IPS-11a (cell line): ENCODE measurements around the gene SMYD2.

Experiments
- H3K4me3 ChIP-seq: one replicate; pipeline ENCODE4 v1.5.1; 2013; ENCODE audit warnings: low read depth, low read length, control low read depth

SMYD2 gene

DNA sequence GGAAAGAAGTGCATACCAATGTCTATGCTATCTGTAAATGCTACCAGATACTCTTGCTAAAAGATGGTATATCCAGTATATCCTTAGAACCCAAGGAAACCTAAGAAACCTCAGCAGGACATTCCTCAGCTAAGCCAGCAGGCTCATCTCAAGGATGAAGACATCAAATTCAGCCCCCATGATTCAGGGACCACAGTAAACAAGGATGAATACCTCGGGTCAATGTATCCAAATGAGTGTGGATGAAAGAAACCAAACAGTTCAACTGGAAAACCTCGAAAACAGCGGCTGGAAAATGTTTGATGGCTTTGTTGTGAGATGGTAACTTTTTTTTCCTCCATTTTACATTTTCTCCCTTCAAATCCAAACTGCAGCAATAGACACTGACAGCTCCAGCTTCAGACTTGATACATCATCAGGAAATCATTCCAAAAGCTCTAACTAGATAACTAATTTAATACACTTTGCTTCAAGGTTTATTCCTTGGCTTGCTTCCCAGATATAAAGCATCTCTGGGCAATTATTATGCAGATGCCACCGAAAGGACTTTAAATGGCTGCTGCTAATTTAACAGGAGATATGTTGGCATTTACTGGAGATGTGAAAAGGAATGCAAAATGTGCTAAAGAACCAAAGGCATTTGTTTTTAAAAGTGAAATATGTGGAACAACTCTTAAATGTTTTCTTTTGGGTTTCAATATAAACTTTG lies 73.6 kb downstream of the SMYD2 start:
- H3K4me3 ChIP-seq: no peak overlapping the region

DNA sequence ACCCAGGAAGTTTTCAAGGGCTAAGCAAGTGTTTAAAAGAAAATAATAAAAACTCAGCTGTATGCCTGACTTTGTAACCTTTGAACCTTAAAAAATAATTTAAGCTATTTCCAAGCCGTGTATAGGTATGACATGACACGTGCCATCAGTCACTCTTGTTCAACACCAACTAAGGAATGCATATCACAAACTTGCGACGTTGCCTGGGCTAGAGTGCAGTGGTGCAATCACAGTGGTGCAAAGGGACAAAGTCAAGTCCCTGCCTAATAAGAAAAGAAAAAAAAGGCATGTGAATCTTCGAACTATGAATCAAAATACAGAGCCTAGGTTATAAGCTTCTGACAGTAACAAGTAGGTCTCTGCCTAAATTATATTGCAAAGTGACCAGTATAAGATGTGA lies 79.2 kb downstream of the SMYD2 start:
- H3K4me3 ChIP-seq: no peak overlapping the region

DNA sequence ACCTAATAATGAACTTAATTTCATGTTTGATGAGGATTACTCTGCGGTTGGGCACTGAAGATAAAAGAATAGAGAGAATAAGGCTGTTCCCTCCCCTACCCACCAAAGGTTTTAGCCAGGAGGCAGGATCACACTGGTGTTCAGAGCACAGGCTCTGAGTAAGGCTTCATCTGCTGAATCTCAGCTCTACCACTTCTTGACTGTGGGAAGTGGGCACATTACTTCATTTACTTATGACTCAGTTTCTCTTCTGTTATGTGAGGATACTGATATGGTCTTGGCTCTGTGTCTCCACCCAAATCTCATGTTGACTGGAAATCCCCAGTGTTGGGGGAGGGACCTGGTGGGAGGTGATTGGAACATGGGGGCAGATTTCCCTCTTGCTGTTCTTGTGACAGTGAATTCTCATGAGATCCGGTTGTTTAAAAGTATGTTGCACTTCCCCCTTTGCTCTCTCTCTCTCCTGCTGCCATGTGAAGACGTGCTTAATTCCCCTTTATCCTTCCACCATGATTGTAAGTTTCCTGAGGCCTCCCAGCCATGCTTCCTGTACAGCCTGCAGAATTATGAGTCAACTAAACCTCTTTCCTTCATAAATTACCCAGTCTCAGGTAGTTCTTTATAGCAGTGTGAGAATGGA lies 79.7 kb downstream of the SMYD2 start:
- no peak overlapping the region for H3K4me3 ChIP-seq

DNA sequence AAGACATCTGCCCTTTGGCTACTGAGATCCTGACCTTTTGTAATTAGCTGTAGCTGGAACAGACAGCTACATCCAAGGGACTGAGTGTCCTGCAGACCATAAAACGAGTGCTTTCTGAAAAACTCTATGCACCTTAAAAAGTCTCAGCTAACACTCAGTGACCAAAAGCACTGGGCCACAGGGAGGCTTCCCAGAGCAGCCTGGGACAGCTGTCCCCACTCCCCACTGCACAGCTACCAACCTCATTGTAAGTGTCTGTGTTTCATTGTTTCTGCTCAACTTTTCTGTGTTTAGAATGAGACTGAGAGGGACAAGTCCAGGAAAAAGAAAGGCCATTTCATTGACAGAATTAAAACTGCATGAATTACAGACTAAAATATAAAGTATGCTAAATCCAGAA lies 80.7 kb downstream of the SMYD2 start:
- no peak overlapping the region for H3K4me3 ChIP-seq

DNA sequence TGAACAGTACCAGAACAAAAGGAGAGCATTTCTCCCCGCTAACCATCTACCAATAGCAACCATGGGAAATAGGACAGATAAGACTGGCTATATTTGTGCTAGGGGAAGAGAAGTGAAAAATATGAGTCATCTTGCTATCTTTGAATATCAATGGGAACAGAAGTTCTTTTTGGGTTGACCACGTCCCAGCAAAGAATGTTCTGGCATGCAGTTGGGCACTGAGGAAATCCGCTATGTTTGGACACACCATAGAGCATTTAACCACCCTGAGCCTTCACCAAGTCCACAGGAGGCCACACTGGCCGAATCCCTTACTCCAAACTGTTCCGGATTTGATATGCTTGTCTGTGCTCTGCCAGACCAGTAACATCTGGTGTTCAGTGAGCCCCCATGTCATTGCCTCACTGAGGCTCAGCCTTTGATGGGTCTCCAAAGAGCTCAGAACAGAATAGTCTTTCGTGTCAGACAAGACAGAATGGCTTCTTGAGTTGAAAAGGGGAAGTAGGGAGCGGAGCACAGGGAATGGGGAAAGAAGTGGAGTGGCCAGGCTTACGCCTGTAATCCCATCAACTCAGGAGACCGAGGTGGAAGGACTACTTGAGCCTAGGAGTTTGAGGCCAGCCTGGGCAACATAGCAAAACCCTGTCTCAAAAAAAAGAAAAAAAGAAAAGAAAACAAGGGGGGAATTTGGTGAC lies 81.4 kb downstream of the SMYD2 start:
- no peak overlapping the region for H3K4me3 ChIP-seq

DNA sequence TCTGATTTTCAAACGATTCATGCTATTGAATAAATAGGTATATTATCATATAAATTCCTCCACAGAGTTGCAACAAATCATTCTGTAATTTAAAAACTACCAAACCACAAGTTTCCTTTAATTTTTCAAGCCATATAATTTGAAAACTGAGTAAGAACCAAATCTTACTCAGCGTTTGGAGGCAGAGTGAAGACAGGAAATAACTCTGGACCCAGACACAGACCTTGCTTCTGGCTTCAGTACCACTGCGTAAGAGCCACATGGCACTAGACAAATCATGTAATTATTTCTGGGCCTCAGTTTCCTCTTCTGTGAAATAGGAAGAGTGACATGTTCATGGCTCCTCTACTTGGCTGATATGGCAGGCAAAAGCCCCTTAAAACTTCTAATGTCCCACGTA lies 82.4 kb downstream of the SMYD2 start:
- H3K4me3 ChIP-seq: no peak overlapping the region

DNA sequence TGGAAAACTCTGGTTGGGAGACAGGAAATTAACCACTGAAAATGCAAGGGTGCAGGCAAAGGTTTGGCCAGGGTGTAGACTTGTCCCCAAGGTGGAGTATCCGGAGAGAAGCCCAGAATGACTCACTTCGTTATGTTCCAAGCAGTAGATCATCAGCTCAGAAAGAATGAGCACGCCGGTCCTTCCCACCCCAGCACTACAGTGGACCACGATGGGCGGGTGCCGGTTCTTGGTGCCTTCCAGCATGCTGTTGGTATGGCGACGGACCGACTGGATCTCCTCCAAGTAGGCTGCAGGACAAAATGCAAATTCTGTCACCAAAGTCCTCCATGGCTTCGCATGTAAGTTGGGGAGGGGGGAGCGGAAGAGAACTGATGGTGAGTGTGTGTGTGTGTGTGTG lies 83.4 kb downstream of the SMYD2 start:
- H3K4me3 ChIP-seq: no peak overlapping the region

DNA sequence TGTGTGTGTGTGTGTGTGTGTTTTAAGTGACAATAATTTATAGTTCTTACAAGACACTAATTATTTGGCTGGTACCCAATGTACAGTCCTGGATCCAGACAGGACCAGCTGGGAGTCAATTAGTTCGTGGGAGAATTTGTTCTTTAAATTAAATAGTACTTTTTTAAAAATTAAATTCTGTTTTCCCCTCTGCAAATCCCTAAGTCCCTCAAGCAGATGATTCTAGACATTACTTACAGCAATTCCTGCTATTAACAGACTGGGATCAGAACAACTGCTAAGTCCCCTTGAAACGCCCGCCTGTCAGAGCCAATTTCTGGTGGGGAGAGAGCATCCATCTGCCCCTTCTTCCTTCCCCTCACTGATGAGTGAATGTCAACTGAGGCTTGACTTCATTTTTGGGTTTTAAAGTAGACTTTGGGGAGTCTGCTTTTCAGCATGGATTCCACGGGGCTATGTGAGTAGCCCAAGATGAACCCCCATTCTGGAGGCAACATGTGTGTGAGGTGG lies 83.9 kb downstream of the SMYD2 start:
- H3K4me3 ChIP-seq: no peak overlapping the region

DNA sequence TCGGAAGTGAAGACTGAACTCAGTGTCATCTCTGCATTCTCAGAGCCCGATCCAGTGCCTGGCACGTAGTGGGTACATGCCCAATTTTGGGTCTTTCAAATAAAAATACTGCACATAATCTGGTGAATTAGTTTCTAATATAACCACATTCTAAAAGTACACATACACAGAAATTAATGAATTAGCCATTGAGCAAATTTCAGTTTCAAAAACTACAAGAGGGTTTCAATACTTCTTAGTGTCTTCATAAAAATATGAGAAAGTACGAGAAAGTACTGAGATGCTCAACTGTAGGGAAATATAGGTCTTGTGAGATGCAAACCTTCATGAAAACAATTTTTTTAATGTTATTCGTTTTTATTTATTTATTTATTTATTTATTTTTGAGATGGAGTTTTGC lies 86.9 kb downstream of the SMYD2 start:
- no peak overlapping the region for H3K4me3 ChIP-seq

DNA sequence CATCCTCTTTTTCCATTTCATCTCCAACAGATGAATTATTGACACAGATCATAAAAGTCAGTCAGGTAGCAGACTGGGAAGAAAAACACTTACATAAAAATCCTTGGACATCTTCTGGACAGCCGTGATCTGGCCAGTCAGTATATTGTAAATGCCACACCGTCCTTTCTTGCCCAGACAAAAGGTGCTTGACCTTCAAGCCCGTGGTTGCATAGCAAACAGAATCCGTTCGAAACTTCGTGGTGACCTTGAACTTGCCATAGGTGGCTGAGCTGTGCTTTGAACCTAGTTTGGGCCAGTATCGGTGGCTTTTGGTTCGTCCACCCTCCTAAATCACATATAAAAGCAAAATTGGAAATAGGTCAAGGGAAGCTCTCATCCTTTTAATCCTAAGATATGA lies 88.4 kb downstream of the SMYD2 start:
- H3K4me3 ChIP-seq: no peak overlapping the region

DNA sequence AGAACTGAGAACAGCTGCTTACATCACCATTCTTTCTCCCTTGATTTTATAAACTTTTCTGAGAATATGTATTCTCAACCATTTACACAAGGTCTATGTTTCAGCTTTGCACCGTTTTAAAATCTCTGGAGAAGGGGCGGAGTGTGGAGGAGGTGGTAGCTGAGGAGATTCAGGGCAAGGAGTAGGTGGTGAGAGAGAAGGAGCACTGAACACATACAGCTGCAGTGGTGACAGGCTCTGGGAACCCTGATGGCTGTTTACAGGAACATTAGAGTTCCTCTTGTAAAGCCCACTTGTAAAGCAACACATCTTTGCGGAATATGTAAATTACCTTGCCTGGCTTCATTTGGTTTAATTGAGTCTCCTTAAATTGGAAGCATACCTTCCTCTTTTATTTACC lies 89.7 kb downstream of the SMYD2 start:
- H3K4me3 ChIP-seq: no peak overlapping the region

DNA sequence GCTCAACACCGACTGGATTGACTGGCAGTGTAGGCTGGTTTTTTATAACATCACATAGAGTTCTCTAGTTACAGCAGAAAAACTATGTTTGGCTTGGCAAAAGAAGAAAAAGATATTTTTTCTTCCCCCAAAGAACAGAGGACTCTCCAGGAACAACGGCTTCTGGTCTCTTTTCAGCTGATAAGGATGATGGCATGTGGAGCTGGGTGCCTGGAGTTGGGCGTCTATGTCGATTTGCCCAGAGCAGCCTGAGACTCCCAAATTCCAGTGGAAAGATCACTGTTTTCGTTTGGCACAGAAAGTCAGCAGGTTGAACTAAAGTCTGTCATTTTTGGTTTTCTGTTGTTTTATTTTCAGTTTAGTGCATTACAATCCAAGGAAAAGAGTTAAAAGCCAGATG lies 91.1 kb downstream of the SMYD2 start:
- no peak overlapping the region for H3K4me3 ChIP-seq

DNA sequence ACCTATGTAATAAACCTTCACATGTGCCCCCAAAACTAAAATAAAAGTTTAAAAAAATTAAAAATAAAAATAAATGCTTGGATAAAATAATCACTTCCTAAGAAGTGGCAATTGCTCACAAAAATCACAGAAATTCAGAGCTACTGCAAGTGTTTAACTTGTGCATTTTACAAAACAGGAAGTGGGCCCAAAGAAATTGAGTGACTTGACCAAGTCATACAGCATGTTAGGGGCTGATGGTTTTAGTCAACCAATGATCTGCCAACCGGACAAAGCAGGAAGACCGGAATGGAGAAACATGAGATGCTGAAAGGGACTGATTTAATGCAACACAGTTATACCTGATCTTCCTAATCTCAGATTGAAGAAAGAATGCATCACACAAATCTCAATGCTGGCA lies 96.5 kb downstream of the SMYD2 start:
- no peak overlapping the region for H3K4me3 ChIP-seq

DNA sequence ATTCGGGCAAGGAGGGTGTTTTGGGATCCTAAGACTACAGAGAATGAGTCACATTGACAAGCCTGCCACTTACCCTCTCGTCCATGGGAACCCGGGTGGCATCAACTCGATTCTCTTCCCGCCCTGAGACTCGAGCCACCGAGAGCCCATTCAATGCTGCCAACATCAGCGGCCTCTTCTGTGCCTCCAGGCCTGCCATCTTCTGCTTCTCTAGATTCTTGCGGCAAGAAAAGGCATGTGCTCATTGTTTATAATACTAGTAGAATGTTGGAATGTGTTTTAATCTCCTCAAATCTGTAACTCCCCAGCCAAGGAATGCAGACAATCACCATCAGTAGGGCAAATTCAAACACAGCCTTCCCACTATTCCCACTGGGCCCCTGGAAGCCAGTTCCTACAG lies 96.9 kb downstream of the SMYD2 start:
- H3K4me3 ChIP-seq: no peak overlapping the region

DNA sequence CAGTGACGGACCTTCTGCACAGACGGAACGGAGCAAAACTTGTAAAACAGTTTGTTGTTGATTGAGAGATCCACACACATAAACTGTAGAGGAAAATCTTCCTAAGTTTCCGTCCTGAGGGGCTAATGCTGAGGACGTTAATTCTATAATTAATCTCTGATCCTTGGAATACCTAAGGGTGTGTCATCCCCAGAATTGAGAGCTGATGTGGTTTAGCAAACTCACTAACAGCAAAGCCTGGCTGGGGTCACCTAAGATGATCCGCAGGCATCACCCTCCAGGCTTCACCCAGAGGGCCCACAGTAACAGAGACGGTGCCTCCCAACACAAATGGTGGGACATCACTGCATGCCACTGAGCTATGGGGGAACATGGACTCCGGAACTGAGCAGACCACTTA lies 97.5 kb downstream of the SMYD2 start:
- no peak overlapping the region for H3K4me3 ChIP-seq

DNA sequence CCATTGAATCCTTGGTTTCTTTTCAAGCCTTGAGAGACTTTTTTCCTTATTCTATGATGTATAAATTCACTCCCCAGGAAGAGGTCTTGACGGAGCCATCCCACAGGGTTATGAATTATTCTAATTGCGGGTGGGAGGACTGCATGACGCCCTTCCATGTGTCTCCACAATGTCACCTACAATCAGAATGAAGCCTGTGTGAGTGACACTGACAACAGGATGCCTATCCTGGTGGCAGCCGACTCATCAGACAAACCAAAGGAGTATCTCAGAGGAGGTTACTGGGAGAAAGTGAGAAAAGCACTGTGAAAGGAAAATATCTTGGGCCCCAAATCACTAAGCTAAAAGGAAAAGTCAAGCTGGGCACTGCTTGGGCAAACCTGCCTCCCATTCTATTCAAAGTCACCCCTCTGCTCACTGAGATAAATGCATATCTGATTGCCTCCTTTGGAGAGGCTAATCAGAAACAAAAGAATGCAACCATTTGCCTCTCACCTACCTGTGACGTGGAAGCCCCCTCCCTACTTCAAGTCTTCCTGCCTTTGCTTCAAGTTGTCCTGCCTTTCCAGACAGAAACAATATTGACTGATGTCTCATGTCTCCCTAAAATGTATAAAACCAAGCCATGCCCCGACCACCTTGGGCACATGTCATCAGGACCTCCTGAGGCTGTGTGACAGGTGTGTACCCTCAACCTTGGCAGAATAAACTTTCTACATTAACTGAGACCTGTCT lies 98.4 kb downstream of the SMYD2 start:
- H3K4me3 ChIP-seq: no peak overlapping the region

DNA sequence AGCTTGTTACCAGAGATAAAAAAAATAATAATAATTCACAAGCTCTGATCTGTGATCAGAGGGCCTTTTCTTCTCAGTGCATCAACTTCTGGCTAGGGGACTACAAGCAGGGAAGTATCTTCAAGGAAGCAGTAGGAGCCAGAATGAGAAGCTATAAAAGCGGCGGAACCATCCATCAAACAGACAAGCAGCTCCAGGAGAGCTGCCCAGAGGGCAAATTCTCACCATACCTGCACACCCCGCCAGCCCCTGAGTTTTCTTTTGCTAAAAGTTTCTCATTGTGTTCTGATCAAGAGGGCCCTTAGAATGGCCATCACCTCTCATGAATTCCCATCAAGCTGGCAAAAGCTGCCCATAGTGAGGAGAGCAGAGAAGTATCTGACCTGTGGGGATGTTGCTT lies 99.4 kb downstream of the SMYD2 start:
- H3K4me3 ChIP-seq: no peak overlapping the region

DNA sequence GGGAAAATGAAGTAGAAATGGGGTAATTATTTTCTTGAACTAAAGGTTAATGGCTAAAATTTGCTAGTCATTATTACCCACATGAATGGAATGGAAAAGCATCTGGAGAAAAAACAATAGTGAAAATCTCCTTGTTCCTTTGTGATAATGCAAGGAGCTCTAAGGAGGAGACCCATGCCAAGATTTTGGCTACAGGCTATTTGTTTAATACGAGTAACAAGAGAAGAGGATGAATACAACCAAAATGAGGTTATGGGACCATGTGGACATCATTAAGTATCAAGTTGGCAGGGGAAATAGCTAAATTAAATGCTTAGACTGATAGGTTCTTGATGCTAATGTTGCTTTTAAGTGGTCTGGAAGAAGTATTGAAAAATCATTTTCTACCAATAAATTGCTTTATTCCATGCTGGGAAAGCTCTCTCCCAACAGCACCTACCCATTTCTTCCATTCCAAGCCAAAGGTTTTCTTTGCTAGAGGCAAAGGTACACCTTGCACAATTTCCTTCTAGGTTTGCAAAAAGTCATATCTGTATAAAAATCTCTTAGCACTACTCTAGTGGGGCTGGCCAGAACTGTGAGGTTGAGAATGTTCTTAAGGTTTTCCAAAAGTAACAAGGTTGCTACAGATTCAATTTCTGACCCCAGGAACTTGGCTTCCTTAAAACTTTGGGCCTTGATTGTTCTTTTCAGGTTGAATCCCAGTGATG lies 100.2 kb downstream of the SMYD2 start:
- no peak overlapping the region for H3K4me3 ChIP-seq

DNA sequence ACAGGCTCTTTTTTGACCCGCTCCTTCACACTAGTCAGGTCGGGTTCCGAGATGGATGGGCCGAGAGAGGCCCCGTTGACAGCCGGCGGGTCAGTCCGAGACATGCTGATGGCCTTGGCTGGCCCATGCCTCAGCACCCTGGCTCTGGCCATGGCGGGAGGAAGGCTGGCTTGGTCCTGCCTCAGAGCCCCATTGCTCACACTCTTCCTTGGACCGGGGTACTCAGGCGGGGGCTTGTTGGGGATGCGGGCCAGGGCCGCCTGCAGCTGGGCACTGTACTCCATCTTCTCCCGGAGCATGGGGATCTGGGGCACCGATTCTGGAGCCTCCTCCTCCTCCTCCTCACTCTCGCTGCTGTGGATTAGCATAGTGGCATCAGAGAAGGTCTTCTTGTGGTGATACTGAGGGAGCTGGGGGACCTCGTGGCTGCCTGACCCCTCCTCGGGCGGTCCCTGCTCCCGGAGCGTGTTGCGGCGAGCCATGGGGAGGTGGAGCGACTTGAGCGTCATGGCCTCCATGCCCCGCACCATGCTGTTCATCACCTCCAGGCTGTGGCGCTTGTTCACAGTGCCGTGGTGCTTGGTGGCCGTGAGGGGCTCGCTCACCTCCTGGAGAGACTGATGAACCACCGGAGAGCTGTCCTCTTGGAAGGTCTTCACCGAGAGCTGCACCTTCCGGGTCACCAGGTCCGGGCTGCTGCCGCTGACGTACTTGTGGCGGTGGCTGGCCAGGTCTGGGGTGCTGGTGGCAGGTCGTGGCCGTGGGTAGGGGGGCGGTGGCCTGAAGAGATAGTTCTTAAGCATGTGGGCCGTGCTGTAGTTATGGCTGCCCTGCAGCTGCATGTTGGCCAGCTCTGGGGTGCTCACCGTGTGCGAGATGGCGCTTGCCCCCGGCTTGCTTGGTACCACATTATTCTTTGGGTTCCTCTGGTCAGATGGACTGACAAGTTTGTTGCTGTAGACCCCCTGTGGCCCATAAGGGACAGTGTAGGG lies 102.7 kb downstream of the SMYD2 start:
- H3K4me3 ChIP-seq: no peak overlapping the region
